GM18511 (cell line): Measurements from ENCODE around the gene MYO18A.

Source experiments
- ATAC-seq: cut with Tn5 transposase; IDR thresholded peaks from one replicate; pipeline ENCODE4 v1.9.1; 2021; ENCODE audit warnings: mild to moderate bottlenecking, moderate library complexity; ENCODE audit not compliant: unreplicated experiment

MYO18A gene

GRCh38 chr17:29059281-29059680, 120.9 kb downstream of the MYO18A start:
- ATAC-seq = no peak

GRCh38 chr17:29058391-29058790, 121.8 kb downstream of the MYO18A start:
- no peak for ATAC-seq

- no peak for ATAC-seq
Measured at GRCh38 chr17:29057361-29057760, 122.8 kb downstream of the MYO18A start.

- ATAC-seq = no peak
Measured at GRCh38 chr17:29054835-29055234, 125.4 kb downstream of the MYO18A start.

GRCh38 chr17:29051731-29052130, 128.5 kb downstream of the MYO18A start:
- no peak for ATAC-seq

- no peak for ATAC-seq
Measured at GRCh38 chr17:29051194-29051593, 129.0 kb downstream of the MYO18A start.

- ATAC-seq = no peak
Measured at GRCh38 chr17:29050176-29050575, 130.0 kb downstream of the MYO18A start.

- no peak for ATAC-seq
Measured at GRCh38 chr17:29049541-29050145, 130.6 kb downstream of the MYO18A start.

GRCh38 chr17:29048440-29049368, 131.5 kb downstream of the MYO18A start:
- ATAC-seq = no peak

GRCh38 chr17:29046473-29046839, 133.7 kb downstream of the MYO18A start:
- ATAC-seq = no peak

GRCh38 chr17:29045734-29046472, 134.3 kb downstream of the MYO18A start:
- ATAC-seq = no peak

GRCh38 chr17:29045026-29045425, 135.2 kb downstream of the MYO18A start:
- no peak for ATAC-seq

- ATAC-seq = no peak
Measured at GRCh38 chr17:29043539-29044145, 136.6 kb downstream of the MYO18A start.

- ATAC-seq = no peak
Measured at GRCh38 chr17:29042679-29043538, 137.3 kb downstream of the MYO18A start, which contains the start of gene PIPOX. PIPOX (plus strand) TSS chr17:29043141; CDS start chr17:29043226, 85 bp downstream.

GRCh38 chr17:29042026-29042678, 138.0 kb downstream of the MYO18A start:
- ATAC-seq = no peak

- ATAC-seq = no peak
Measured at GRCh38 chr17:29041571-29041970, 138.6 kb downstream of the MYO18A start.

- no peak for ATAC-seq
Measured at GRCh38 chr17:29041091-29041490, 139.1 kb downstream of the MYO18A start.

- ATAC-seq = no peak
Measured at GRCh38 chr17:29039764-29040598, 140.2 kb downstream of the MYO18A start.
